SK-MEL-5 (cell line): ENCODE measurements around the gene DIRAS3. TPM values are rescaled to one million over a fixed set of nuclear protein-coding genes. Genes with fewer than 3 reads are reported as not detected.

Source experiments
- total RNA-seq: library from RNA; depleted of rRNA; stranded (reverse); fragments of >200 nt; shearing (Covaris generic); gene quantifications from 2 replicates; pipeline ENCODE4 v1.2.3, GENCODE V29; 2014; rRNA removed

The DIRAS3 gene
- total RNA-seq, 1 experiment from 2014 or later: 0.24 TPM

Other genes starting within 250 kb of the DIRAS3 start
- 352 and 360 TPM in 2 replicates for gene GNG12, start 217.2 kb downstream of the DIRAS3 start, total RNA-seq
- 33.8 and 35.1 TPM in 2 replicates for gene WLS, start 181.9 kb upstream of the DIRAS3 start, total RNA-seq